Measurements from ENCODE around the gene ABCG4.

- TF ChIP-seq RAD21 (IDR thresholded peaks at IDR 0.05; ENCODE audit: low read depth) (no peak), EZH2phosphoT487 (IDR thresholded peaks at IDR 0.05; ENCODE audit: borderline replicate concordance) (no peak), POLR2A (IDR thresholded peaks at IDR 0.05; ENCODE audit: borderline replicate concordance, extremely low read depth, insufficient read depth, insufficient read length) (no peak), REST (IDR thresholded peaks at IDR 0.05; ENCODE audit: low read depth) (no peak), POLR2AphosphoS5 (IDR thresholded peaks at IDR 0.05; ENCODE audit: low read depth, low read length) (no peak), ZBTB33 (IDR thresholded peaks at IDR 0.05; ENCODE audit: extremely low read depth, insufficient replicate concordance, low read length) (no peak), JUND (IDR thresholded peaks at IDR 0.05) (no peak), SIN3A (IDR thresholded peaks at IDR 0.05; ENCODE audit: low read depth) (no peak)
- TF ChIP-seq, protein P1, sequence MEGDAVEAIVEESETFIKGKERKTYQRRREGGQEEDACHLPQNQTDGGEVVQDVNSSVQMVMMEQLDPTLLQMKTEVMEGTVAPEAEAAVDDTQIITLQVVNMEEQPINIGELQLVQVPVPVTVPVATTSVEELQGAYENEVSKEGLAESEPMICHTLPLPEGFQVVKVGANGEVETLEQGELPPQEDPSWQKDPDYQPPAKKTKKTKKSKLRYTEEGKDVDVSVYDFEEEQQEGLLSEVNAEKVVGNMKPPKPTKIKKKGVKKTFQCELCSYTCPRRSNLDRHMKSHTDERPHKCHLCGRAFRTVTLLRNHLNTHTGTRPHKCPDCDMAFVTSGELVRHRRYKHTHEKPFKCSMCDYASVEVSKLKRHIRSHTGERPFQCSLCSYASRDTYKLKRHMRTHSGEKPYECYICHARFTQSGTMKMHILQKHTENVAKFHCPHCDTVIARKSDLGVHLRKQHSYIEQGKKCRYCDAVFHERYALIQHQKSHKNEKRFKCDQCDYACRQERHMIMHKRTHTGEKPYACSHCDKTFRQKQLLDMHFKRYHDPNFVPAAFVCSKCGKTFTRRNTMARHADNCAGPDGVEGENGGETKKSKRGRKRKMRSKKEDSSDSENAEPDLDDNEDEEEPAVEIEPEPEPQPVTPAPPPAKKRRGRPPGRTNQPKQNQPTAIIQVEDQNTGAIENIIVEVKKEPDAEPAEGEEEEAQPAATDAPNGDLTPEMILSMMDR (IDR thresholded peaks at IDR 0.05 in 2 of 3, conservative IDR thresholded peaks at IDR 0.05 in 1 of 3; ENCODE audit: borderline replicate concordance in 1 of 3, insufficient read depth in 1 of 3, low read depth in 2 of 3, low read length in 2 of 3) = no peak
- TF ChIP-seq, protein P2, sequence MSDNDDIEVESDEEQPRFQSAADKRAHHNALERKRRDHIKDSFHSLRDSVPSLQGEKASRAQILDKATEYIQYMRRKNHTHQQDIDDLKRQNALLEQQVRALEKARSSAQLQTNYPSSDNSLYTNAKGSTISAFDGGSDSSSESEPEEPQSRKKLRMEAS (IDR thresholded peaks at IDR 0.05) = no peak
Observed at GRCh38 chr11:119205080-119205479, 56.2 kb downstream of the ABCG4 start.
